ENCODE data around the gene SERTAD2.

Gene SERTAD2

GRCh38 chr2:64630752-64631151, 23.0 kb downstream of the SERTAD2 start:
- Mint-ChIP-seq H3K9me3 (no peaks in the 10 kb centered on the region), H3K4me3 (no peak overlapping the region), H3K27ac (peak overlapping the region; percentile 56), H3K36me3 (peaks cover 17% of the 10 kb centered on the region), H3K4me1 (peaks cover 2% of the 10 kb centered on the region)
- DNase-seq (ENCODE audit: low spot score in 2 of 2): no peak
- ATAC-seq: no peak

- Mint-ChIP-seq H3K9me3 (no peaks in the 10 kb centered on the region), H3K4me3 (no peak overlapping the region), H3K36me3 (peaks cover 8% of the 10 kb centered on the region), H3K4me1 (no peaks in the 10 kb centered on the region), H3K27ac (no peak overlapping the region)
- ATAC-seq (no peak), DNase-seq (ENCODE audit: low spot score in 2 of 2) (no peak)
These were observed 23.8 kb downstream of the SERTAD2 start for GRCh38 chr2:64629875-64630274.

- ATAC-seq: no peak
- no peaks in the 10 kb centered on the region for H3K4me1 Mint-ChIP-seq
- H3K4me3 Mint-ChIP-seq: no peak overlapping the region
- no peaks in the 10 kb centered on the region for H3K9me3 Mint-ChIP-seq
- no peak for DNase-seq (ENCODE audit: low spot score in 2 of 2)
- peaks cover 3% of the 10 kb centered on the region for H3K36me3 Mint-ChIP-seq
- peak overlapping the region; percentile 49 for H3K27ac Mint-ChIP-seq
These were observed 24.4 kb downstream of the SERTAD2 start for GRCh38 chr2:64629329-64629781.

- peaks cover 3% of the 10 kb centered on the region for H3K4me1 Mint-ChIP-seq
- ATAC-seq (no peak), DNase-seq (ENCODE audit: low spot score in 2 of 2) (no peak)
- H3K4me3 Mint-ChIP-seq: no peak overlapping the region
- no peaks in the 10 kb centered on the region for H3K9me3 Mint-ChIP-seq
- peak overlapping the region; percentile 49 for H3K27ac Mint-ChIP-seq
- H3K36me3 Mint-ChIP-seq: no peaks in the 10 kb centered on the region
These were observed 25.6 kb downstream of the SERTAD2 start for GRCh38 chr2:64627860-64628841.

- Mint-ChIP-seq H3K4me1 (peaks cover 7% of the 10 kb centered on the region), H3K27ac (no peak overlapping the region), H3K4me3 (no peak overlapping the region), H3K36me3 (no peaks in the 10 kb centered on the region), H3K9me3 (no peaks in the 10 kb centered on the region)
- DNase-seq (ENCODE audit: low spot score in 2 of 2): no peak
- no peak for ATAC-seq
These were observed 26.6 kb downstream of the SERTAD2 start for GRCh38 chr2:64626963-64627760.

- H3K36me3 Mint-ChIP-seq: no peaks in the 10 kb centered on the region
- ATAC-seq: no peak
- no peak for DNase-seq (ENCODE audit: low spot score in 2 of 2)
These were observed 27.4 kb downstream of the SERTAD2 start for GRCh38 chr2:64626146-64626809.

GRCh38 chr2:64625299-64626145, 28.2 kb downstream of the SERTAD2 start:
- Mint-ChIP-seq H3K36me3 (no peaks in the 10 kb centered on the region), H3K9me3 (no peaks in the 10 kb centered on the region), H3K4me3 (no peak overlapping the region), H3K4me1 (peaks cover 7% of the 10 kb centered on the region), H3K27ac (peak overlapping the region; percentile 46)
- ATAC-seq (peak; percentile 17), DNase-seq (ENCODE audit: low spot score in 2 of 2) (no peak)

More at GRCh38 chr2:64626146-64626809, 27.4 kb downstream of the SERTAD2 start:
- Mint-ChIP-seq H3K4me3 (no peak overlapping the region), H3K27ac (peak overlapping the region; percentile 46), H3K4me1 (peaks cover 7% of the 10 kb centered on the region), H3K9me3 (no peaks in the 10 kb centered on the region)

GRCh38 chr2:64624862-64625261, 28.9 kb downstream of the SERTAD2 start:
- Mint-ChIP-seq H3K4me3 (no peak overlapping the region), H3K9me3 (no peaks in the 10 kb centered on the region), H3K36me3 (no peaks in the 10 kb centered on the region), H3K27ac (peak overlapping the region; percentile 46), H3K4me1 (peaks cover 7% of the 10 kb centered on the region)
- DNase-seq (ENCODE audit: low spot score in 2 of 2) (no peak), ATAC-seq (no peak)

GRCh38 chr2:64624108-64624610, 29.6 kb downstream of the SERTAD2 start:
- peaks cover 7% of the 10 kb centered on the region for H3K4me1 Mint-ChIP-seq
- H3K27ac Mint-ChIP-seq: peak overlapping the region; percentile 46
- no peaks in the 10 kb centered on the region for H3K9me3 Mint-ChIP-seq
- ATAC-seq: no peak
- DNase-seq (ENCODE audit: low spot score in 2 of 2): no peak
- H3K4me3 Mint-ChIP-seq: no peak overlapping the region
- no peaks in the 10 kb centered on the region for H3K36me3 Mint-ChIP-seq

GRCh38 chr2:64623242-64623850, 30.4 kb downstream of the SERTAD2 start:
- ATAC-seq (no peak), DNase-seq (ENCODE audit: low spot score in 2 of 2) (no peak)
- Mint-ChIP-seq H3K4me3 (no peak overlapping the region), H3K9me3 (no peaks in the 10 kb centered on the region), H3K4me1 (peaks cover 7% of the 10 kb centered on the region), H3K36me3 (peaks cover under 1% of the 10 kb centered on the region), H3K27ac (peak overlapping the region; percentile 46)

- H3K9me3 Mint-ChIP-seq: no peaks in the 10 kb centered on the region
- H3K27ac Mint-ChIP-seq: peak overlapping the region; percentile 46
- DNase-seq (ENCODE audit: low spot score in 2 of 2): no peak
- peak; percentile 14 for ATAC-seq
- peaks cover 7% of the 10 kb centered on the region for H3K4me1 Mint-ChIP-seq
- peaks cover 6% of the 10 kb centered on the region for H3K36me3 Mint-ChIP-seq
- no peak overlapping the region for H3K4me3 Mint-ChIP-seq
These were observed 31.1 kb downstream of the SERTAD2 start for GRCh38 chr2:64622443-64623241.

GRCh38 chr2:64620661-64621060, 33.1 kb downstream of the SERTAD2 start:
- Mint-ChIP-seq H3K36me3 (peaks cover 6% of the 10 kb centered on the region), H3K4me3 (no peak overlapping the region), H3K27ac (no peak overlapping the region), H3K9me3 (no peaks in the 10 kb centered on the region), H3K4me1 (peaks cover 7% of the 10 kb centered on the region)
- DNase-seq (ENCODE audit: low spot score in 2 of 2) (no peak), ATAC-seq (no peak)

GRCh38 chr2:64617631-64618151, 36.0 kb downstream of the SERTAD2 start:
- Mint-ChIP-seq H3K27ac (no peak overlapping the region), H3K4me3 (no peak overlapping the region), H3K4me1 (no peaks in the 10 kb centered on the region), H3K9me3 (no peaks in the 10 kb centered on the region), H3K36me3 (peaks cover 6% of the 10 kb centered on the region)
- ATAC-seq (no peak), DNase-seq (ENCODE audit: low spot score in 2 of 2) (no peak)
